DND-41 (cell line): ENCODE results near the gene C1QL2.

ENCODE experiments used
- ATAC-seq: fragments of 200-7000 bp; cut with Tn5 transposase; 3 replicates; pipeline ENCODE4 v1.9.1; 2021; ENCODE audit warnings: low read depth; ENCODE audit not compliant: insufficient read depth
- DNase-seq: peaks from one replicate; pipeline ENCODE4 v3.0.0-alpha.2; 2020
- H2AFZ ChIP-seq: 2 replicates; pipeline ENCODE4 v1.6.0; 2012; ENCODE audit warnings: low read depth, low read length
- H3K27ac ChIP-seq: 2 replicates; pipeline ENCODE4 v1.5.1; 2012; ENCODE audit warnings: low read length, inconsistent platforms
- H3K27me3 ChIP-seq: fragments of 200-600 bp; sonication (generic); 2 replicates; pipeline ENCODE4 v1.6.0; 2012; ENCODE audit warnings: low read length, mild to moderate bottlenecking, inconsistent platforms; ENCODE audit not compliant: insufficient read depth, poor library complexity
- H3K36me3 ChIP-seq: 2 replicates; pipeline ENCODE4 v1.5.1; 2012; ENCODE audit warnings: low read length, inconsistent platforms; ENCODE audit not compliant: insufficient read depth
- H3K4me1 ChIP-seq: 2 replicates; pipeline ENCODE4 v1.5.1; 2012; ENCODE audit warnings: mild to moderate bottlenecking, low read length; ENCODE audit not compliant: insufficient read depth
- H3K4me2 ChIP-seq: 2 replicates; pipeline ENCODE4 v1.6.0; 2012; ENCODE audit warnings: mild to moderate bottlenecking, moderate library complexity, low read length, inconsistent platforms; ENCODE audit not compliant: insufficient read depth
- H3K4me3 ChIP-seq, 2 experiments: fragments of 200-600 bp in 1 of 2; shearing (Covaris generic) in 1 of 2; 2 replicates each; pipeline ENCODE4 v1.5.1; 2012 to 2016; ENCODE audit warnings: inconsistent platforms in 2 of 2, low read length in 2 of 2, mild to moderate bottlenecking in 2 of 2, low read depth in 1 of 2, moderate library complexity in 1 of 2
- H3K79me2 ChIP-seq: 2 replicates; pipeline ENCODE4 v1.6.0; 2012; ENCODE audit warnings: low read length, inconsistent platforms; ENCODE audit not compliant: insufficient read depth
- H3K9ac ChIP-seq: 2 replicates; pipeline ENCODE4 v1.6.0; 2012; ENCODE audit warnings: low read depth, mild to moderate bottlenecking, inconsistent platforms, low read length, moderate library complexity
- H3K9me3 ChIP-seq: 2 replicates; pipeline ENCODE4 v1.5.1; 2012; ENCODE audit warnings: low read length, moderate library complexity, mild to moderate bottlenecking, inconsistent platforms; ENCODE audit not compliant: insufficient read depth, severe bottlenecking
- H4K20me1 ChIP-seq: 2 replicates; pipeline ENCODE4 v1.6.0; 2012; ENCODE audit warnings: low read length; ENCODE audit not compliant: insufficient read depth
- EZH2 ChIP-seq: IDR thresholded peaks from 3 replicates; pipeline ENCODE4 v1.6.1; 2012; ENCODE audit warnings: borderline replicate concordance, low read depth, mild to moderate bottlenecking, moderate library complexity, low read length, inconsistent platforms; ENCODE audit not compliant: severe bottlenecking
- TF ChIP-seq, protein P1 (sequence below): IDR thresholded peaks from 2 replicates; pipeline ENCODE4 v1.5.1; 2012; ENCODE audit warnings: borderline replicate concordance, low read length, moderate library complexity, mild to moderate bottlenecking; ENCODE audit not compliant: poor library complexity, severe bottlenecking; ENCODE audit errors: extremely low read depth

Gene C1QL2

DNA sequence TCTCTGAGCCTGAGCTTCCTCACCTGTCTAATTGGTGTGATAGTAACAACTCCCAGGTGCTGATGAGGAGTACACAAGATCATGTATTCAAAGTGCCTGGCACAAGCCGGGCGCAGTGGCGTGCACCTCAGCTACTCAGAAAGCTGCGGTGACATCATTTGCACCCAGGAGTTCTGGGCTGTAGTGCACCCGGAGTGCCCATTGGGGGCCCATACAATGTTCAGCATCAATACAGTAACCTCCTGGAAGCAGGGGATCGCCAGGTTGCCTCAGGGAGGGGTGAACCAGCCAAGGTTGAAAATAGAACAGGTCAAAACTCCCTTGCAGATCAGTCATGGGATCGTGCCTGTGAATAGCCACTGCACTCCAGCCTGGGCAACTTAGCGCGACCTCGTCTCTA is 11.2 kb upstream of the C1QL2 start:
- Histone ChIP-seq H3K4me2 (no peak overlapping the region), H3K9ac (no peak overlapping the region), H3K9me3 (no peaks in the 10 kb centered on the region), H3K4me1 (no peaks in the 10 kb centered on the region), H3K79me2 (no peaks in the 10 kb centered on the region), H3K4me3 (no peak overlapping the region), H3K27me3 (no peaks in the 10 kb centered on the region), H3K27ac (no peak overlapping the region), H4K20me1 (peaks cover 9% of the 10 kb centered on the region), H3K36me3 (no peaks in the 10 kb centered on the region), H2AFZ (no peak overlapping the region)
- no peak for ATAC-seq
- no peak for TF ChIP-seq EZH2
- TF ChIP-seq, protein P1, sequence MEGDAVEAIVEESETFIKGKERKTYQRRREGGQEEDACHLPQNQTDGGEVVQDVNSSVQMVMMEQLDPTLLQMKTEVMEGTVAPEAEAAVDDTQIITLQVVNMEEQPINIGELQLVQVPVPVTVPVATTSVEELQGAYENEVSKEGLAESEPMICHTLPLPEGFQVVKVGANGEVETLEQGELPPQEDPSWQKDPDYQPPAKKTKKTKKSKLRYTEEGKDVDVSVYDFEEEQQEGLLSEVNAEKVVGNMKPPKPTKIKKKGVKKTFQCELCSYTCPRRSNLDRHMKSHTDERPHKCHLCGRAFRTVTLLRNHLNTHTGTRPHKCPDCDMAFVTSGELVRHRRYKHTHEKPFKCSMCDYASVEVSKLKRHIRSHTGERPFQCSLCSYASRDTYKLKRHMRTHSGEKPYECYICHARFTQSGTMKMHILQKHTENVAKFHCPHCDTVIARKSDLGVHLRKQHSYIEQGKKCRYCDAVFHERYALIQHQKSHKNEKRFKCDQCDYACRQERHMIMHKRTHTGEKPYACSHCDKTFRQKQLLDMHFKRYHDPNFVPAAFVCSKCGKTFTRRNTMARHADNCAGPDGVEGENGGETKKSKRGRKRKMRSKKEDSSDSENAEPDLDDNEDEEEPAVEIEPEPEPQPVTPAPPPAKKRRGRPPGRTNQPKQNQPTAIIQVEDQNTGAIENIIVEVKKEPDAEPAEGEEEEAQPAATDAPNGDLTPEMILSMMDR, result no peak
- DNase-seq, result no peak

DNA sequence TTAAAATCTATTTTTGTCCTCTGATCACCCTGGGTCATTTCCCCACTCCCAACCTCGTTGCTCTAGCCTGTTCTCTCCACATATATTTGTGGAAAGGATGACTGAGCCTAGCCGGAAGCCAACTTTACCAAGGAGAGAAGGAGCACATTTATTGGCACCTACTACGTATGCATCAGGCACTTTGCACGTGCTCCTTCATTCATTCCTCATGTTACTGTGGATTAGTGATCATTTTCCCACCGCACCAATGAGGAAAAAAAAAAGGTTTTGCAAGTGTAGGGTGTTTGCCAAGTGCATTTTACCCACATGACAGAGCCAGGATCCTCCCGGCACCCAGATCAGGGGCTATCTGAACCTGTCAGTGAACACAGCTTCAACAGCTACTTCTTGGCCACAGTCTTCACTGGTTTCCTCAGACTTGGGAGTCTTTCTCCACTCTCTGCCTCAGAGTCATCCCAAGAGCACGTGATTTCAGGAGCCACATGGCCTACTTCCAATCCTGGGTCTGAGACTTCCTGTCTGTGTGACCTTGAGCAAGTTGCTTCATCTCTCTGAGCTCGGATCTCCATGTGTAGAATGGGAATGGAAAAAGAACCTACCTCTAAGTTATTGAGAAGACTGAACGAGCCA is 1.9 kb upstream of the C1QL2 start:
- Histone ChIP-seq H3K4me2 (no peak overlapping the region), H3K79me2 (no peaks in the 10 kb centered on the region), H3K9ac (no peak overlapping the region), H3K27me3 (no peaks in the 10 kb centered on the region), H3K9me3 (no peaks in the 10 kb centered on the region), H3K27ac (no peak overlapping the region), H3K4me3 (no peak overlapping the region), H3K4me1 (no peaks in the 10 kb centered on the region), H2AFZ (no peak overlapping the region), H4K20me1 (no peaks in the 10 kb centered on the region), H3K36me3 (no peaks in the 10 kb centered on the region)
- DNase-seq, result no peak
- no peak for ATAC-seq
- TF ChIP-seq, protein P1, result no peak
- no peak for TF ChIP-seq EZH2

DNA sequence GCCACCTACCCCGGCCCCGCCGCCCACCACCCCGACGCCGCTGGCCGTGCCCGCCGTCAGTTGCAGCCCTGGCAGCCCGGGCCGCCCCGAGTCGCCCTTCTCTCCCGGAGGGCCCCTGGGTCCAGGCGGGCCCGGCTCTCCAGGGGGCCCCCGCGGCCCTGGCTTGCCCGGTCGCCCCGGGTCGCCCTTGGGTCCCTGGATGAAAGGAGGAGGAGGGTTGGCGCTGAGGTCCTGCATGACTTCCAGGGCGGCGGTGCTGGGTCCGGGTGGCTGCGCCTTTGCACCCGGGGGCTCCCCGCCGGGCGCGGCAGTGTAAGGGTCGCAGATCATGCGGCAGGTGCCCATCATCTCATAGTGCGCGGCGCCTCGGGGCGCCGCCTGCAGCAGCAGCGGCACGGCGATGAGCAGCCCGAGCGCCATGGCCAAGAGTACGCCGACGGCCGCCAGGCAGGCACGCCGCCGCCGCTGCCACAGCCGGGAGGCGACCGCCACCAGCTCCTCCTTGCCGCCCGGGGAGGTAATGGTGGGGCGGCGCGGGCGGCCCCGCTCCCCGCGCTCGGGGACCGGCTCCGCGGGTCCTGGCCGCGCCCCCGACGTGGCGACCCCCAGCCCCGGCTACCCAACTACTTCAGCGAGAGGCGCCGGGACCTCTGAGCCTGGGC is 570 bp downstream of the C1QL2 start:
- Histone ChIP-seq H3K4me3 (no peak overlapping the region), H3K9ac (no peak overlapping the region), H3K27me3 (peaks cover 3% of the 10 kb centered on the region), H3K27ac (no peak overlapping the region), H3K36me3 (no peaks in the 10 kb centered on the region), H3K4me2 (no peak overlapping the region), H2AFZ (no peak overlapping the region), H3K4me1 (no peaks in the 10 kb centered on the region), H3K79me2 (no peaks in the 10 kb centered on the region), H4K20me1 (no peaks in the 10 kb centered on the region), H3K9me3 (no peaks in the 10 kb centered on the region)
- DNase-seq (no peak), ATAC-seq (no peak)
- TF ChIP-seq, protein P1, result no peak
- TF ChIP-seq EZH2, result no peak
